ENCODE data around the gene ZNF718. TPM values are rescaled to one million over a fixed set of nuclear protein-coding genes. Genes with fewer than 3 reads are reported as not detected.

The ZNF718 gene
- polyA plus RNA-seq, 2 of the 4 experiments (the other 2 are of a cell fraction), result 0.96 to 1.1 TPM

- FAIRE-seq, result no peak
- POLR2A ChIA-PET, result interaction anchor here (2.0 kb wide), 1 partner anchor 548 kb away, joined by 7 read pairs; the partner anchor contains the start of genes ATP5ME and MYL5
- ATAC-seq, result no peak
- no peak overlapping the region for H3K27ac ChIP-seq
- 83% methylated on average over 5 of the region's 5 CpGs for WGBS (ENCODE audit: missing lambda C conversion rate)
- H3K4me1 ChIP-seq, result no peaks in the 10 kb centered on the region
- CTCF ChIA-PET, result no interaction called here
- TF ChIP-seq MAZ (IDR thresholded peaks at IDR 0.05; ENCODE audit: borderline replicate concordance, low read depth, low read length) (no peak), ZFP36 (IDR thresholded peaks at IDR 0.05; ENCODE audit: borderline replicate concordance, partially characterized antibody) (no peak), GATA3 (IDR thresholded peaks at IDR 0.05; ENCODE audit: borderline replicate concordance) (no peak), ELK1 (IDR thresholded peaks at IDR 0.05; ENCODE audit: low read depth, low read length) (no peak), HOXB5 (CRISPR knock-in tag; IDR thresholded peaks at IDR 0.05) (no peak), USF2 (IDR thresholded peaks at IDR 0.05) (no peak), FOSB (CRISPR knock-in tag; IDR thresholded peaks at IDR 0.05) (no peak), HOXA7 (CRISPR knock-in tag; IDR thresholded peaks at IDR 0.05) (no peak), CHD4 (IDR thresholded peaks at IDR 0.05; ENCODE audit: borderline replicate concordance) (no peak), CTCF (IDR thresholded peaks at IDR 0.05) (no peak), BCL3 (IDR thresholded peaks at IDR 0.05) (no peak), RCOR1 (IDR thresholded peaks at IDR 0.05; ENCODE audit: low read depth, low read length) (no peak), FOXS1 (CRISPR knock-in tag; IDR thresholded peaks at IDR 0.05) (no peak), POLR2A (IDR thresholded peaks at IDR 0.05; ENCODE audit: low read length) (no peak), MAX (IDR thresholded peaks at IDR 0.05) (no peak)
- DNase-seq (ENCODE audit: low read depth in 1 of 2, low spot score in 1 of 2), result no peak
- peak overlapping the region; percentile 72 for H3K4me2 ChIP-seq
- H3K9me3 ChIP-seq, result peaks cover 32% of the 10 kb centered on the region
- peak overlapping the region; percentile 69 for H3K4me3 ChIP-seq
These were observed 1.5 kb downstream of the ZNF718 start for GRCh38 chr4:125833-126232.

- Histone ChIP-seq H3K4me1 (no peaks in the 10 kb centered on the region), H3K4me3 (no peak overlapping the region), H3K4me2 (no peak overlapping the region), H3K9me3 (peaks cover 33% of the 10 kb centered on the region), H3K27ac (no peak overlapping the region)
- DNase-seq (ENCODE audit: low read depth in 1 of 2, low spot score in 1 of 2), result no peak
- ATAC-seq, result no peak
- POLR2A ChIA-PET, result no interaction called here
- CTCF ChIA-PET, result no interaction called here
- FAIRE-seq, result no peak
- WGBS (ENCODE audit: missing lambda C conversion rate), result no CpG with 5 or more reads among the region's 1 CpG
- no peak for TF ChIP-seq POLR2A (IDR thresholded peaks at IDR 0.05; ENCODE audit: low read length)
- TF ChIP-seq KDM1A (IDR thresholded peaks at IDR 0.05; ENCODE audit: low read depth), result no peak
- TF ChIP-seq FOSB (CRISPR knock-in tag; IDR thresholded peaks at IDR 0.05), result no peak
- TF ChIP-seq MAZ (IDR thresholded peaks at IDR 0.05; ENCODE audit: borderline replicate concordance, low read depth, low read length), result no peak
- TF ChIP-seq RNF2 (IDR thresholded peaks at IDR 0.05; ENCODE audit: borderline replicate concordance, low read depth), result no peak
- no peak for TF ChIP-seq CEBPB (IDR thresholded peaks at IDR 0.05)
- TF ChIP-seq RARB (CRISPR knock-in tag; IDR thresholded peaks at IDR 0.05), result no peak
- no peak for TF ChIP-seq ZNF302 (CRISPR knock-in tag; IDR thresholded peaks at IDR 0.05)
- TF ChIP-seq EP300 (IDR thresholded peaks at IDR 0.05), result no peak
- no peak for TF ChIP-seq FOXS1 (CRISPR knock-in tag; IDR thresholded peaks at IDR 0.05)
- TF ChIP-seq RCOR1 (IDR thresholded peaks at IDR 0.05; ENCODE audit: low read depth, low read length), result no peak
- TF ChIP-seq EHF (CRISPR knock-in tag; IDR thresholded peaks at IDR 0.05), result no peak
- no peak for TF ChIP-seq HEYL (CRISPR knock-in tag; IDR thresholded peaks at IDR 0.05)
- no peak for TF ChIP-seq ELK1 (IDR thresholded peaks at IDR 0.05; ENCODE audit: low read depth, low read length)
These were observed 8.2 kb downstream of the ZNF718 start for GRCh38 chr4:132483-132882.

All from A549 (cell line).